GM23338 (cell line): ENCODE data around the gene CTU2. TPM values are rescaled to one million over a fixed set of nuclear protein-coding genes. Genes with fewer than 3 reads are reported as not detected.

Experiments
- ATAC-seq: fragments of 200-7000 bp; cut with Tn5 transposase; 3 replicates; pipeline ENCODE4 v1.9.1; 2020
- DNase-seq: peaks from one replicate; pipeline ENCODE4 v3.0.0-alpha.2; 2015; ENCODE audit warnings: low spot score
- H2AFZ ChIP-seq: fragments of 200-600 bp; sonication (generic); 2 replicates; pipeline ENCODE4 v1.8.0; 2016; ENCODE audit warnings: antibody characterized with exemption, mild to moderate bottlenecking, moderate library complexity
- H3F3A ChIP-seq: fragments of 200-600 bp; sonication (generic); replicated peaks from 2 replicates; pipeline ENCODE4 v1.8.0; 2017; ENCODE audit warnings: antibody characterized with exemption, mixed run types, low read depth
- H3K27ac ChIP-seq: fragments of 200-600 bp; sonication (generic); 2 replicates; pipeline ENCODE4 v1.6.1; 2016; ENCODE audit warnings: low read depth
- H3K27me3 ChIP-seq: fragments of 200-600 bp; sonication (generic); 2 replicates; pipeline ENCODE4 v1.8.0; 2016; ENCODE audit warnings: mild to moderate bottlenecking, mixed run types, moderate library complexity; ENCODE audit not compliant: insufficient read depth
- H3K36me3 ChIP-seq: fragments of 200-600 bp; sonication (generic); 2 replicates; pipeline ENCODE4 v1.8.0; 2016; ENCODE audit warnings: mild to moderate bottlenecking; ENCODE audit not compliant: insufficient read depth
- H3K4me1 ChIP-seq: fragments of 200-600 bp; sonication (generic); 2 replicates; pipeline ENCODE4 v1.8.0; 2016; ENCODE audit warnings: mild to moderate bottlenecking, moderate library complexity; ENCODE audit not compliant: insufficient read depth
- H3K4me2 ChIP-seq: fragments of 200-600 bp; sonication (generic); 2 replicates; pipeline ENCODE4 v1.7.1; 2017; ENCODE audit warnings: mixed run types
- H3K4me3 ChIP-seq: fragments of 200-600 bp; sonication (generic); 2 replicates; pipeline ENCODE4 v1.6.1; 2016; ENCODE audit warnings: mixed run types
- H3K79me2 ChIP-seq: fragments of 200-600 bp; sonication (generic); replicated peaks from 2 replicates; pipeline ENCODE4 v1.8.0; 2017; ENCODE audit warnings: mild to moderate bottlenecking; ENCODE audit not compliant: insufficient read depth
- H3K9me2 ChIP-seq: fragments of 200-600 bp; sonication (generic); 2 replicates; pipeline ENCODE4 v1.8.0; 2017; ENCODE audit not compliant: insufficient read depth
- H4K20me1 ChIP-seq: fragments of 200-600 bp; sonication (generic); replicated peaks from 2 replicates; pipeline ENCODE4 v1.8.0; 2017; ENCODE audit warnings: mild to moderate bottlenecking; ENCODE audit not compliant: insufficient read depth
- H3K27ac Mint-ChIP-seq: 2 replicates; pipeline ENCODE4 v1.8.0; 2020; ENCODE audit warnings: inconsistent platforms, mild to moderate bottlenecking, moderate library complexity, mixed read lengths
- H3K27me3 Mint-ChIP-seq: 3 replicates; pipeline ENCODE4 v1.8.0; 2022; ENCODE audit warnings: low read depth, mild to moderate bottlenecking, moderate library complexity, mixed read lengths, inconsistent platforms; ENCODE audit not compliant: insufficient read depth, poor library complexity
- H3K36me3 Mint-ChIP-seq: 3 replicates; pipeline ENCODE4 v1.8.0; 2021; ENCODE audit warnings: low read depth, mild to moderate bottlenecking, inconsistent platforms, moderate library complexity, mixed read lengths
- H3K4me1 Mint-ChIP-seq: 3 replicates; pipeline ENCODE4 v1.8.0; 2020; ENCODE audit warnings: mild to moderate bottlenecking, inconsistent platforms, mixed read lengths
- H3K4me3 Mint-ChIP-seq: 3 replicates; pipeline ENCODE4 v1.8.0; 2021; ENCODE audit warnings: moderate library complexity, mild to moderate bottlenecking, inconsistent platforms, mixed read lengths
- H3K9me3 Mint-ChIP-seq: 3 replicates; pipeline ENCODE4 v1.8.0; 2020; ENCODE audit warnings: moderate library complexity, mild to moderate bottlenecking, inconsistent platforms, mixed read lengths
- CREB1 ChIP-seq: fragments of 250-450 bp; sonication (Bioruptor Pico); IDR thresholded peaks from 2 replicates; pipeline ENCODE4 v1.5.0; 2020; ENCODE audit warnings: low read depth, mild to moderate bottlenecking, moderate library complexity
- ETS1 ChIP-seq: IDR thresholded peaks from 2 replicates; pipeline ENCODE4 v1.6.1; 2016; ENCODE audit warnings: antibody characterized with exemption
- EZH2 ChIP-seq: fragments of 200-600 bp; sonication (generic); IDR thresholded peaks from one replicate; pipeline ENCODE4 v1.8.0; 2017; ENCODE audit warnings: antibody characterized with exemption, mild to moderate bottlenecking, low read depth; ENCODE audit not compliant: unreplicated experiment
- EZH2phosphoT487 ChIP-seq: fragments of 200-600 bp; sonication (generic); IDR thresholded peaks from one replicate; pipeline ENCODE4 v1.8.1; 2018; ENCODE audit warnings: antibody characterized with exemption; ENCODE audit not compliant: unreplicated experiment
- JUNB ChIP-seq: IDR thresholded peaks from one replicate; pipeline ENCODE4 v1.6.1; 2016; ENCODE audit warnings: antibody characterized with exemption; ENCODE audit not compliant: unreplicated experiment
- NANOG ChIP-seq: IDR thresholded peaks from 2 replicates; pipeline ENCODE4 v1.6.1; 2016; ENCODE audit warnings: antibody characterized with exemption, borderline replicate concordance
- POLR2AphosphoS5 ChIP-seq: IDR thresholded peaks from 2 replicates; pipeline ENCODE4 v1.6.1; 2016; ENCODE audit warnings: antibody characterized with exemption, low read depth
- REST ChIP-seq: IDR thresholded peaks from one replicate; pipeline ENCODE4 v1.6.1; 2018; ENCODE audit warnings: antibody characterized with exemption; ENCODE audit not compliant: unreplicated experiment
- ZNF114 ChIP-seq: fragments of 250-450 bp; sonication (Bioruptor Pico); IDR thresholded peaks from 2 replicates; pipeline ENCODE4 v1.5.0; 2020; ENCODE audit warnings: mild to moderate bottlenecking, moderate library complexity
- ZNF331 ChIP-seq: fragments of 250-450 bp; sonication (Bioruptor Pico); IDR thresholded peaks from 2 replicates; pipeline ENCODE4 v1.5.0; 2020; ENCODE audit warnings: low read depth, mild to moderate bottlenecking, moderate library complexity
- polyA plus RNA-seq: library from polyadenylated mRNA; unstranded; fragments of >200 nt; fragmentation: Nextera tagmentation; extraction: Ambion mirVana; gene quantifications from 2 replicates; pipeline ENCODE4 v1.2.1, GENCODE V29; 2016
- total RNA-seq: library from RNA; depleted of rRNA; stranded (reverse); fragments of >200 nt; shearing (Covaris generic); gene quantifications from 2 replicates; pipeline ENCODE4 v1.2.3, GENCODE V29; 2014
- TF ChIP-seq, protein P1 (sequence below), 2 experiments: fragments of 200-600 bp in 1 of 2; sonication (generic) in 1 of 2; conservative IDR thresholded peaks; 2 replicates each; pipeline versions ENCODE4 v1.5.1 to v1.6.1; 2016 to 2017; ENCODE audit warnings: antibody characterized with exemption in 2 of 2, low read depth in 2 of 2, mild to moderate bottlenecking in 2 of 2, moderate library complexity in 1 of 2

The CTU2 gene
- total and polyA plus RNA-seq, 2 experiments from 2014 or later = 22.3 to 25.7 TPM

DNA sequence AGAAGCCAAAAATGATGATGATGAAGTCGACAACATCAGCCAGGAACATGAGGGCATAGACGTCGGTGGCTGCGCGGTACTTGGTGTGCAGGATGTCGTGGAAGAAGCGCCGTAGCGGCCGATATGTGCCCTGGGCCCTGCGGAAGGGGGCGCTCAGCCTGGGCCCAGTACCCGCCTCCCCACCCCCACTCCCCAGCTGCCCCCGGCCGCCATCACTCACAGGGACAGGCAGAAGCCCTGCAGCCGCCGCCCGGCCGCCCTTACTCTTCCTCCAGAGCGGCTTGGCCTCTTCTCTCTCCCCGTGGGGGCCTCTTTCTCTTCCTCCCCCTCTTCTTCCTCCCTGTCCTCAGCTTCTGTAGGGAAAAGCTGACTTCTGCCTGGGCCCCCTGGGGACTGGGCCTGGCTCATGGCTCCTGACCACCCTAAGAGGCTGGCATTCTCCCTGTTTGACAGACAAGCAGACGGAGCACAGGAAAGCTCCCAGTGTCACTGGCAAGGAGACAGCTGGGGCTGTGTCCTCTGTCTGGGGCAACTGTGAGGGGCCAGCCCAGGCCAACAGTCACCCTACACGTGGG is 14.2 kb downstream of the CTU2 start (continued):
- TF ChIP-seq, protein P1, sequence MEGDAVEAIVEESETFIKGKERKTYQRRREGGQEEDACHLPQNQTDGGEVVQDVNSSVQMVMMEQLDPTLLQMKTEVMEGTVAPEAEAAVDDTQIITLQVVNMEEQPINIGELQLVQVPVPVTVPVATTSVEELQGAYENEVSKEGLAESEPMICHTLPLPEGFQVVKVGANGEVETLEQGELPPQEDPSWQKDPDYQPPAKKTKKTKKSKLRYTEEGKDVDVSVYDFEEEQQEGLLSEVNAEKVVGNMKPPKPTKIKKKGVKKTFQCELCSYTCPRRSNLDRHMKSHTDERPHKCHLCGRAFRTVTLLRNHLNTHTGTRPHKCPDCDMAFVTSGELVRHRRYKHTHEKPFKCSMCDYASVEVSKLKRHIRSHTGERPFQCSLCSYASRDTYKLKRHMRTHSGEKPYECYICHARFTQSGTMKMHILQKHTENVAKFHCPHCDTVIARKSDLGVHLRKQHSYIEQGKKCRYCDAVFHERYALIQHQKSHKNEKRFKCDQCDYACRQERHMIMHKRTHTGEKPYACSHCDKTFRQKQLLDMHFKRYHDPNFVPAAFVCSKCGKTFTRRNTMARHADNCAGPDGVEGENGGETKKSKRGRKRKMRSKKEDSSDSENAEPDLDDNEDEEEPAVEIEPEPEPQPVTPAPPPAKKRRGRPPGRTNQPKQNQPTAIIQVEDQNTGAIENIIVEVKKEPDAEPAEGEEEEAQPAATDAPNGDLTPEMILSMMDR (conservative IDR thresholded peaks at IDR 0.05; ENCODE audit: low read depth in 2 of 2) = no peak
- TF ChIP-seq JUNB = no peak
- no peak for TF ChIP-seq CREB1 (CRISPR knock-in tag)
- TF ChIP-seq EZH2phosphoT487 = no peak
- TF ChIP-seq ZNF331 (CRISPR knock-in tag) = no peak
- TF ChIP-seq REST = no peak
- TF ChIP-seq ZNF114 (CRISPR knock-in tag) = no peak
- TF ChIP-seq POLR2AphosphoS5 = no peak
- no peak for TF ChIP-seq NANOG
- no peak for TF ChIP-seq ETS1
- TF ChIP-seq EZH2 = no peak

DNA sequence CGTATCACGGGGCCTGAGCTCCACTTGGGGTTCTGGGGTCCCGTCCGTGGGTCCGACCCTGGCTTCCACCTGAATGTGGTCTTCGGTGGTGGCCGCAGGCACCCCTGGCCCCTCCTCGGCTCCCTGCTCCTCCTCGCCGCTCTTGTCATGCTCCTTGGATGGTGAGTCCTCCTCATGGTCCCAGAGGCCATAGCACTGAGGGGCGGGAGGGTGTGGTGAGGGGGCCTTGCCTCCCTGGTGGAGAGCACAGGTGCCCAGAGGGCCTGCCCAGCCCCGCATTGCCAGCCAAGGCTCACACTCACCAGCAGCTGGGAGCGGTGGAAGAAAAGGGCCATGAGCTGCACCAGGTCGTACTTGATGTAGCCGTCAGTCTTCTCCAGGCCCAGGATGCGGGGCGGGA is 14.9 kb downstream of the CTU2 start:
- DNase-seq = no peak
- H3F3A ChIP-seq = no peaks in the 10 kb centered on the region
- no peaks in the 10 kb centered on the region for H3K9me2 ChIP-seq
- no peak overlapping the region for H3K27ac ChIP-seq
- Mint-ChIP-seq H3K4me3 (no peak overlapping the region), H3K36me3 (peaks cover 29% of the 10 kb centered on the region), H3K27me3 (peaks cover 14% of the 10 kb centered on the region), H3K9me3 (no peaks in the 10 kb centered on the region), H3K4me1 (no peaks in the 10 kb centered on the region), H3K27ac (no peak overlapping the region)
- no peaks in the 10 kb centered on the region for H3K4me1 ChIP-seq
- no peaks in the 10 kb centered on the region for H3K27me3 ChIP-seq
- no peak for TF ChIP-seq EZH2
- H3K36me3 ChIP-seq = no peaks in the 10 kb centered on the region
- H2AFZ ChIP-seq = no peak overlapping the region
- no peaks in the 10 kb centered on the region for H3K79me2 ChIP-seq
- no peaks in the 10 kb centered on the region for H4K20me1 ChIP-seq
- H3K4me3 ChIP-seq = no peak overlapping the region
- no peak overlapping the region for H3K4me2 ChIP-seq
- no peak for ATAC-seq
